Calu3 (cell line): ENCODE measurements around the gene SLC15A1. TPM values are rescaled to one million over a fixed set of nuclear protein-coding genes. Genes with fewer than 3 reads are reported as not detected.
"Not testable (repeated sequence)": the region's sequence is repeated elsewhere in the genome, so short reads cannot be mapped to it uniquely, and the experiment has no call there.

ENCODE experiments used
- BruUV-seq: library from RNA; stranded (reverse); fragments of 400-500 nt; replicated peaks from 2 replicates; lab custom pipeline; 2021; lab: Mats Ljungman, UMichigan
- CTCF ChIA-PET: fragments of 300-600 bp; sonication (Branson Sonifier 250); formaldehyde crosslinking; loops from one replicate; lab custom pipeline; 2022; ENCODE audit warnings: antibody characterized with exemption; lab: Charles Lee
- DNase-seq: peaks from one replicate; pipeline ENCODE4 v3.0.0; 2022
- H3K27ac Mint-ChIP-seq: one replicate; pipeline ENCODE4 v1.8.0; 2022; ENCODE audit warnings: mixed read lengths; ENCODE audit not compliant: unreplicated experiment
- H3K27me3 Mint-ChIP-seq: one replicate; pipeline ENCODE4 v1.8.0; 2022; ENCODE audit warnings: mixed read lengths; ENCODE audit not compliant: unreplicated experiment
- H3K36me3 Mint-ChIP-seq: one replicate; pipeline ENCODE4 v1.8.0; 2022; ENCODE audit warnings: mild to moderate bottlenecking, moderate library complexity, mixed read lengths; ENCODE audit not compliant: insufficient read depth, unreplicated experiment
- H3K4me1 Mint-ChIP-seq: one replicate; pipeline ENCODE4 v1.8.0; 2022; ENCODE audit warnings: mild to moderate bottlenecking, low read depth, mixed read lengths; ENCODE audit not compliant: unreplicated experiment
- H3K4me3 Mint-ChIP-seq: one replicate; pipeline ENCODE4 v1.8.0; 2022; ENCODE audit warnings: mild to moderate bottlenecking, low read depth, moderate library complexity, mixed read lengths; ENCODE audit not compliant: unreplicated experiment
- H3K9me3 Mint-ChIP-seq: one replicate; pipeline ENCODE4 v1.8.0; 2022; ENCODE audit warnings: low read depth, mixed read lengths; ENCODE audit not compliant: unreplicated experiment
- intact Hi-C: fragments of 100-400 bp; cut with micrococcal nuclease; formaldehyde crosslinking; loops from one replicate; pipeline ENCODE4 v1.10.0; 2022; ENCODE audit not compliant: unreplicated experiment
- total RNA-seq: library from RNA; stranded (reverse); gene quantifications from 2 replicates; pipeline ENCODE4 v1.2.3, GENCODE V29; 2022
- TF ChIP-seq, protein P1 (sequence below): fragments of 200-600 bp; IDR thresholded peaks from one replicate; pipeline ENCODE4 v1.8.0; 2022; ENCODE audit warnings: antibody characterized with exemption; ENCODE audit not compliant: unreplicated experiment

The SLC15A1 gene
- total RNA-seq, 1 experiment from 2014 or later, result 0.99 TPM

- peaks cover 5% of the 10 kb centered on the region for H3K9me3 Mint-ChIP-seq
- no peak for DNase-seq
- no peak overlapping the region for H3K4me3 Mint-ChIP-seq
Measured at GRCh38 chr13:98761986-98762616, 9.6 kb upstream of the SLC15A1 start.

DNA sequence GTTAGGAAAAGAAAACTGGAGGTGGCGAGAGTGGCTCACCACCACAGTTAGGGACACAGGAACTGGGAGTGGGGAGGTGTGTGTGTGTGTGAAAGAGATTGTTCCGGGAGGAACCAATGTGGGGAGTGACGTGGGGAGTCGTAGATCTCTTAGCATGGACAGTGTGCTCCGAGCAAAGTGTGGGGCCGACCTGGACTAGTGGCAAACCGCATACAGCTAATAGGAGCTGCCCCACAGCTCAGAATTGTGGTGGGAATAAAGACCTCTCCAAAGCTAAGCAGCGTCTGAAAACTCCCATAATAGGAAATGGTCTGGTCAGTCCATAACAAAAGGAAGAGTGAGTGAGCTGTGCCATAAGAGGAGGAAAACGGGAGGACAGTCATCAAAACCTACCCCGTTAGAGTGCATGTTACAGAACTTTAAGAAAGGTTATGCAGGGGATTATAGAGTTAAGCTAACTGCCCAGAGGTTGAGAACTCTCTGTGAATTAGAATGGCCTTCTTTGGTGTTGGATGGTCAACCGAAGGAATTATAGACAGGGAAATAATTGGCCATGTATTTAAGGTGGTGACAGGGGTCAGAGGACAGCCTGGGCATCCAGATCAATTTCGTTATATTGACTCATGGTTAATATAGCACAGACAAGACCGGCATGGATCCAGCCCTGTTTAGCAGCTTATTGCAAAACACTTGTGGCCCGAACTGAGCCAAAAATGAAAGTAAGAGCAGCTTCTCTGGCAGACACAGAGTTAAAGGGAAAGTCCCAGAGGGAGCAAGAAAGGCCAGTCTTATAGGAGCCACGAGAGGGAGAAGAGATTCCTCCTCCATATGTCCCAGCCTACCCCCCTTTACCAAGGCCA is 8.9 kb upstream of the SLC15A1 start:
- H3K9me3 Mint-ChIP-seq, result peaks cover 5% of the 10 kb centered on the region
- no peaks in the 10 kb centered on the region for H3K27me3 Mint-ChIP-seq
- H3K27ac Mint-ChIP-seq, result no peak overlapping the region
- H3K4me1 Mint-ChIP-seq, result peaks cover 9% of the 10 kb centered on the region
- H3K36me3 Mint-ChIP-seq, result no peaks in the 10 kb centered on the region
- CTCF ChIA-PET, result interaction anchor here (0.6 kb wide), 1 partner anchor 17 kb away, joined by 3 read pairs; no protein-coding TSS in a partner anchor
- H3K4me3 Mint-ChIP-seq, result peak overlapping the region; percentile 7
- no peak for DNase-seq
- no TSS peak for BruUV-seq
- TF ChIP-seq, protein P1, sequence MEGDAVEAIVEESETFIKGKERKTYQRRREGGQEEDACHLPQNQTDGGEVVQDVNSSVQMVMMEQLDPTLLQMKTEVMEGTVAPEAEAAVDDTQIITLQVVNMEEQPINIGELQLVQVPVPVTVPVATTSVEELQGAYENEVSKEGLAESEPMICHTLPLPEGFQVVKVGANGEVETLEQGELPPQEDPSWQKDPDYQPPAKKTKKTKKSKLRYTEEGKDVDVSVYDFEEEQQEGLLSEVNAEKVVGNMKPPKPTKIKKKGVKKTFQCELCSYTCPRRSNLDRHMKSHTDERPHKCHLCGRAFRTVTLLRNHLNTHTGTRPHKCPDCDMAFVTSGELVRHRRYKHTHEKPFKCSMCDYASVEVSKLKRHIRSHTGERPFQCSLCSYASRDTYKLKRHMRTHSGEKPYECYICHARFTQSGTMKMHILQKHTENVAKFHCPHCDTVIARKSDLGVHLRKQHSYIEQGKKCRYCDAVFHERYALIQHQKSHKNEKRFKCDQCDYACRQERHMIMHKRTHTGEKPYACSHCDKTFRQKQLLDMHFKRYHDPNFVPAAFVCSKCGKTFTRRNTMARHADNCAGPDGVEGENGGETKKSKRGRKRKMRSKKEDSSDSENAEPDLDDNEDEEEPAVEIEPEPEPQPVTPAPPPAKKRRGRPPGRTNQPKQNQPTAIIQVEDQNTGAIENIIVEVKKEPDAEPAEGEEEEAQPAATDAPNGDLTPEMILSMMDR, result no peak
- intact Hi-C loops, result no loop called here

More at GRCh38 chr13:98761986-98762616, 9.6 kb upstream of the SLC15A1 start:
- Mint-ChIP-seq H3K36me3 (no peaks in the 10 kb centered on the region), H3K27me3 (no peaks in the 10 kb centered on the region), H3K4me1 (peaks cover 9% of the 10 kb centered on the region), H3K27ac (no peak overlapping the region)
- intact Hi-C loops, result no loop called here
- TF ChIP-seq, protein P1, result no peak
- CTCF ChIA-PET, result interaction anchor here (0.6 kb wide), 1 partner anchor 18 kb away, joined by 3 read pairs; no protein-coding TSS in a partner anchor
- BruUV-seq, result no TSS peak

- CTCF ChIA-PET, result no interaction called here
- no peak for DNase-seq
Measured at GRCh38 chr13:98755729-98756128, 3.3 kb upstream of the SLC15A1 start.

DNA sequence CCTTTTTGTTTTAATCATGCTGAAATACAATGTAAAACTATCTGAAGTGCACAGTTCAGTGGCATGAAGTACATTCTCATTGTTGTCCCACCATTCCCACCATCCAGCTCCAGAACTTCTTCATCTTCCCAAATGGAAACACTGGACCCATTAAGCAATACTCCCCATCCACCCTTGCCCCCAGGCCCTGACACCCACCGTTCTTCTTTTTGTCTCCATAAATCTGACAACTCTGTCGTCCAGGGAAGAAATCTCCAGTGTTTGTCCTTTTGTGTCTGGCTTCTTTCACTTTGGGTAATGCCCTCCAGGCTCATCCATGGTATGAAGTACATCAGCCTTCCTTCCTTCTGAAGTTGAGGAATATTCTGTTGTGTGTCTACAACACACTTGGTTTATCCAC is 2.6 kb upstream of the SLC15A1 start:
- Mint-ChIP-seq H3K4me1 (no peaks in the 10 kb centered on the region), H3K36me3 (no peaks in the 10 kb centered on the region), H3K9me3 (peaks cover 5% of the 10 kb centered on the region), H3K27ac (no peak overlapping the region), H3K27me3 (no peaks in the 10 kb centered on the region), H3K4me3 (no peak overlapping the region)
- DNase-seq, result no peak
- intact Hi-C loops, result no loop called here
- BruUV-seq, result no TSS peak
- TF ChIP-seq, protein P1, result no peak
- CTCF ChIA-PET, result no interaction called here

More at GRCh38 chr13:98755729-98756128, 3.3 kb upstream of the SLC15A1 start:
- Mint-ChIP-seq H3K36me3 (no peaks in the 10 kb centered on the region), H3K27ac (no peak overlapping the region), H3K27me3 (no peaks in the 10 kb centered on the region), H3K4me1 (peaks cover under 1% of the 10 kb centered on the region), H3K9me3 (peaks cover 5% of the 10 kb centered on the region), H3K4me3 (no peak overlapping the region)
- BruUV-seq, result no TSS peak
- intact Hi-C loops, result no loop called here
- TF ChIP-seq, protein P1, result no peak

- H3K4me1 Mint-ChIP-seq, H3K27me3 Mint-ChIP-seq, H3K9me3 Mint-ChIP-seq, CTCF ChIA-PET, intact Hi-C loops, H3K27ac Mint-ChIP-seq, H3K36me3 Mint-ChIP-seq, H3K4me3 Mint-ChIP-seq, DNase-seq, BruUV-seq: not testable (repeated sequence)
Measured at GRCh38 chr13:98754468-98754867, 2.0 kb upstream of the SLC15A1 start.
